Testis (tissue), 3 donors: ENCODE measurements around the gene NEBL. TPM values are rescaled to one million over a fixed set of nuclear protein-coding genes. Genes with fewer than 3 reads are reported as not detected.

Experiments used
- DNase-seq: peaks from one replicate; pipeline ENCODE4 v3.0.0-alpha.2; 2019
- H3K27ac ChIP-seq, 2 donors: fragments of 200-600 bp; sonication (generic); one replicate each; pipeline ENCODE4 v1.5.1; 2019
- H3K27me3 ChIP-seq: fragments of 200-600 bp; sonication (generic); one replicate; pipeline ENCODE4 v1.5.1; 2019
- H3K36me3 ChIP-seq: fragments of 200-600 bp; sonication (generic); one replicate; pipeline ENCODE4 v1.5.1; 2017; ENCODE audit warnings: low read depth; ENCODE audit errors: missing control alignments
- H3K4me1 ChIP-seq: fragments of 200-600 bp; sonication (generic); one replicate; pipeline ENCODE4 v1.5.1; 2019
- H3K4me3 ChIP-seq, 2 donors: fragments of 200-600 bp; sonication (generic); one replicate each; pipeline ENCODE4 v1.5.1; 2017 to 2019
- H3K9me3 ChIP-seq: fragments of 200-600 bp; sonication (generic); one replicate; pipeline ENCODE4 v1.5.1; 2017
- CTCF ChIP-seq, 3 experiments: fragments of 450-650 bp in 2 of 3; fragments of 200-600 bp in 1 of 3; sonication (generic) in 1 of 3; IDR thresholded peaks; one replicate each; pipeline ENCODE4 v1.5.1; 2016 to 2019; ENCODE audit warnings: antibody characterized with exemption in 3 of 3, mild to moderate bottlenecking in 2 of 3, moderate library complexity in 1 of 3
- POLR2A ChIP-seq: fragments of 450-650 bp; IDR thresholded peaks from one replicate; pipeline ENCODE4 v1.6.1; 2017; ENCODE audit warnings: antibody characterized with exemption, mild to moderate bottlenecking, moderate library complexity
- WGBS, 2 donors: methylation state at CpG; one replicate each; pipeline ENCODE4 v1.1.5; 2018; 5-methylcytosine and 5-hydroxymethylcytosine counted together
- intact Hi-C: fragments of 100-400 bp; cut with DNase I; formaldehyde crosslinking; loops from one replicate; pipeline ENCODE4 v1.15.1; 2023; ENCODE audit warnings: low total_unique reads
- polyA plus RNA-seq: library from polyadenylated mRNA; stranded (reverse); fragments of 350-450 nt; fragmentation: Illumina TruSeq; extraction: RNeasy Lipid Tissue Mini Kit (QIAGEN cat#74804); gene quantifications from one replicate; pipeline ENCODE4 v1.2.3, GENCODE V29; 2014; ENCODE audit warnings: low read depth, low replicate concordance; ENCODE audit not compliant: insufficient read depth
- total RNA-seq, 2 donors: library from RNA; depleted of rRNA; stranded (reverse); fragments of >200 nt; gene quantifications; one replicate each; pipeline ENCODE4 v1.2.3, GENCODE V29; 2016

NEBL gene
- total and polyA plus RNA-seq, 3 donors from 2014 or later = 4.9 to 20.0 (median 15.5) TPM

GRCh38 chr10:20769481-20769880 lies 127.6 kb downstream of the NEBL start:
- no peaks in the 10 kb centered on the region for H3K27me3 ChIP-seq
- no peaks in the 10 kb centered on the region for H3K36me3 ChIP-seq
- H3K9me3 ChIP-seq = no peaks in the 10 kb centered on the region
- H3K4me3 ChIP-seq = no peak overlapping the region
- intact Hi-C loops = loop anchor here (10.0 kb wide), 1 partner anchor 955 kb away; the partner anchor contains the start of gene PLXDC2
- H3K27ac ChIP-seq = no peak overlapping the region
- no peak for TF ChIP-seq POLR2A
- TF ChIP-seq CTCF (IDR thresholded peaks at IDR 0.05) = no peak
- H3K4me1 ChIP-seq = no peaks in the 10 kb centered on the region
- 29 to 31% methylated on average over 3 of the region's 3 CpGs for WGBS, 2 donors
- DNase-seq = no peak

DNA sequence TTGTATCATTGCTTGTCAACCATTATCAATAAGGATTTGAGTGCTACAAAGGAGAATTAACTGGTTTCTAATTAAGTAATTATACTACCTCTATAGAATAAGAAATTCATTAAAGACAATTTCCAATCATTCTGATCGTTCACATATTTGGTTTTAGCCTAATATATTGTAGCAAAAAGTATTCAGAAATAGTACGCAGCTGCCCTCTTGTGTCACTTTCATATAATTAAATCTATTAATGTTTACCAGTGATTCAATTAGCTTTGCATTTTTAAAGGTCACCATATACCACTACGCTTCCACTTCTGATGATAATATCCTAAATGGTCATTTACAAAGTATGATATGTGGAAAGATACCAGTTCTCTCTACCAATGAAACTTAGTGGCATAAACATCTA lies 128.3 kb downstream of the NEBL start:
- Histone ChIP-seq H3K27ac (no peak overlapping the region), H3K9me3 (no peaks in the 10 kb centered on the region), H3K4me3 (no peak overlapping the region), H3K4me1 (no peaks in the 10 kb centered on the region), H3K27me3 (no peaks in the 10 kb centered on the region), H3K36me3 (no peaks in the 10 kb centered on the region)
- DNase-seq = no peak
- intact Hi-C loops = loop anchor here (10.0 kb wide), 1 partner anchor 954 kb away; the partner anchor contains the start of gene PLXDC2
- 22 to 28% methylated on average over 3 of the region's 3 CpGs for WGBS, 2 donors
- no peak for TF ChIP-seq POLR2A
- peak; percentile 3 to 41 (median 34) for TF ChIP-seq CTCF (IDR thresholded peaks at IDR 0.05)

DNA sequence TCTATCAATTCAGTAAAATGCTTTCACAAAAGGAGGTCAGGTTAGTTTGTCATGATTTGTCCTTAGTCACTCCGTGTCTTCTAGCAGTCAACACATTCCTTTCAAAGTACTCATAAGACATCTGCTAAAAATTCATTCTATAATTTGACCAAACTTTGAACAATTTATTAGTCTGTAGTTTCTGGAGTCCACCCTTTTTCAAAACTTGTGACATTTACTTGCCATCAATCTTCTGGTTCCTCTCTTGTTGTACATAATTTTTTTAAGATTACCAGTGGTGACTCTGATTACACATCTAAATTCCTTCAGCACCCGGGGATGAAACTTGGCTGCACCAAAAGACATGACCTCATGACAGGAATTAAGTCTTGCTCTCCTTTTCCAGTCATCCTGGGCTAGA lies 130.1 kb downstream of the NEBL start:
- no peaks in the 10 kb centered on the region for H3K27me3 ChIP-seq
- 46 to 50% methylated on average over 2 of the region's 2 CpGs for WGBS, 2 donors
- no peaks in the 10 kb centered on the region for H3K9me3 ChIP-seq
- no peak for TF ChIP-seq POLR2A
- no peak for TF ChIP-seq CTCF (IDR thresholded peaks at IDR 0.05)
- H3K36me3 ChIP-seq = no peaks in the 10 kb centered on the region
- intact Hi-C loops = loop anchor here (10.0 kb wide), 1 partner anchor 952 kb away; the partner anchor contains the start of gene PLXDC2
- H3K27ac ChIP-seq = no peak overlapping the region
- H3K4me3 ChIP-seq = no peak overlapping the region
- no peaks in the 10 kb centered on the region for H3K4me1 ChIP-seq
- DNase-seq = no peak

DNA sequence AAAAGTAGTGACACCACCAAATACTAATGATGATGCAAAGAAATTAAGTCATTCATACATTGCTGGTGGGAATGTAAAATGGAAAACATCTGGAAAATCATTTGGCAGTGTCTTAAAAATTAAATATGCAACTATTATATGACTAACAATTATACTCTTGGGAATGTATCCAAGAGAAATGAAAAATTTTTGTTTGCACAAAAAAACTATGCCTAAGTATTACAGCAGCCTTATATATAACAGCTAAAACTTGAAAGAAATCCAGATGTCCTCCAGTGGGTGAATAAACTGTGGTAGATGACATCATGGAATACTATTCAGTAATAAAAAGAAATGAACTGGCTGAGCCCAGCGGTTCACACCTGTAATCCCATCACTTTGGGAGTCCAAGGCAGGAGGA lies 132.0 kb downstream of the NEBL start:
- Histone ChIP-seq H3K27me3 (no peaks in the 10 kb centered on the region), H3K9me3 (no peaks in the 10 kb centered on the region), H3K4me1 (no peaks in the 10 kb centered on the region), H3K4me3 (no peak overlapping the region), H3K27ac (no peak overlapping the region), H3K36me3 (no peaks in the 10 kb centered on the region)
- WGBS, 2 donors = 80 to 92% methylated on average over 1 of the region's 1 CpG
- no peak for DNase-seq
- intact Hi-C loops = loop anchor here (10.0 kb wide), 1 partner anchor 950 kb away; the partner anchor contains the start of gene PLXDC2
- TF ChIP-seq CTCF (IDR thresholded peaks at IDR 0.05) (no peak), POLR2A (no peak)

DNA sequence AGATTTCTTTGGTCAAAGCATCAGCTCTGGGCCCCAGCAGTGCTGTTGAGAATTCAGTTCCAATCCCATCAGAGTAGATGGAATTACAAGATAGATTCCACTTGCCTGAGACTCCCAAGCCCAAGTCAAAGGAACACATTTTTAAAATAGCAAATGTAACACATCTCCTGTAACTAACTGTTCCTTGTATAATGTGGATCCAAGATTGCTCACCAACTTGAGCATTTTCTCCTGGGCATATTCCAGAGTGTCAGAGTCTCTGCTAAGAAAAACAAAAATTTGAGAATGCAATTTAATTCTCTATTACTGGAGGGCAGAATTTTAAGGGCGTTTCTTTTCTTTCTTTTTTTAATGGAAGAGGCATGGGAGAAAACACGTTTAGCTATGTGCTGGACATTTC lies 136.7 kb downstream of the NEBL start:
- Histone ChIP-seq H3K36me3 (no peaks in the 10 kb centered on the region), H3K27ac (no peak overlapping the region), H3K4me3 (no peak overlapping the region), H3K9me3 (no peaks in the 10 kb centered on the region), H3K27me3 (no peaks in the 10 kb centered on the region), H3K4me1 (no peaks in the 10 kb centered on the region)
- TF ChIP-seq CTCF (IDR thresholded peaks at IDR 0.05) (no peak), POLR2A (no peak)
- WGBS, 2 donors = 40 to 47% methylated on average over 2 of the region's 2 CpGs
- intact Hi-C loops = loop anchor here (10.0 kb wide), 1 partner anchor 946 kb away; the partner anchor contains the start of gene PLXDC2
- no peak for DNase-seq
